ENCODE results near the gene TEDDM1.

DNA sequence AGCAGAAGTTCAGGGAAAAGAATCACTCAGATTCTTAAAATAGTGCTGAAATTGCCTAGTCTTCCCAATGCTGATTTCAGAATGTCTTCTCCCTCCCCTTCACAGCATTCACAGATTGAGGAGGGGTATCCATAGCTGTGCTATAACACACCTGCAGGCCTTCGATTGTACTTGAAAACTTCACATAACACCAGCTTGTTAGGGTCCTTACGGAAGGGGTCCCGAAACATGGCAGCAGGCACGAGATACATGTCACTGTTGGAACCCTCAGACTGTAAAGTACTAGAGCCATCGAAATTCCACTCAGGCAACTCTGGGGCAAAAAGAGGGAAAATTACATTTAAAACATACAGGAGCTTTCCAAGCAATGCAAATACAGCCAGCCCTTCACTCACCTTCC, 13.5 kb downstream of the TEDDM1 start:
- TF ChIP-seq, protein P1, sequence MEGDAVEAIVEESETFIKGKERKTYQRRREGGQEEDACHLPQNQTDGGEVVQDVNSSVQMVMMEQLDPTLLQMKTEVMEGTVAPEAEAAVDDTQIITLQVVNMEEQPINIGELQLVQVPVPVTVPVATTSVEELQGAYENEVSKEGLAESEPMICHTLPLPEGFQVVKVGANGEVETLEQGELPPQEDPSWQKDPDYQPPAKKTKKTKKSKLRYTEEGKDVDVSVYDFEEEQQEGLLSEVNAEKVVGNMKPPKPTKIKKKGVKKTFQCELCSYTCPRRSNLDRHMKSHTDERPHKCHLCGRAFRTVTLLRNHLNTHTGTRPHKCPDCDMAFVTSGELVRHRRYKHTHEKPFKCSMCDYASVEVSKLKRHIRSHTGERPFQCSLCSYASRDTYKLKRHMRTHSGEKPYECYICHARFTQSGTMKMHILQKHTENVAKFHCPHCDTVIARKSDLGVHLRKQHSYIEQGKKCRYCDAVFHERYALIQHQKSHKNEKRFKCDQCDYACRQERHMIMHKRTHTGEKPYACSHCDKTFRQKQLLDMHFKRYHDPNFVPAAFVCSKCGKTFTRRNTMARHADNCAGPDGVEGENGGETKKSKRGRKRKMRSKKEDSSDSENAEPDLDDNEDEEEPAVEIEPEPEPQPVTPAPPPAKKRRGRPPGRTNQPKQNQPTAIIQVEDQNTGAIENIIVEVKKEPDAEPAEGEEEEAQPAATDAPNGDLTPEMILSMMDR (IDR thresholded peaks at IDR 0.05) = no peak
- no peak for TF ChIP-seq POLR2A (IDR thresholded peaks at IDR 0.05)
